NCI-H128 (cell line): ENCODE measurements around the gene TBPL1.
"Not testable (repeated sequence)": the region's sequence is repeated elsewhere in the genome, so short reads cannot be mapped to it uniquely, and the experiment has no call there.

Experiments used
- DNase-seq: peaks from one replicate; lab custom pipeline; 2025; ENCODE audit not compliant: unreplicated experiment; lab: John Stamatoyannopoulos, UW

The TBPL1 gene

GRCh38 chr6:133973109-133973971 is 20.3 kb downstream of the TBPL1 start:
- DNase-seq: no peak

DNA sequence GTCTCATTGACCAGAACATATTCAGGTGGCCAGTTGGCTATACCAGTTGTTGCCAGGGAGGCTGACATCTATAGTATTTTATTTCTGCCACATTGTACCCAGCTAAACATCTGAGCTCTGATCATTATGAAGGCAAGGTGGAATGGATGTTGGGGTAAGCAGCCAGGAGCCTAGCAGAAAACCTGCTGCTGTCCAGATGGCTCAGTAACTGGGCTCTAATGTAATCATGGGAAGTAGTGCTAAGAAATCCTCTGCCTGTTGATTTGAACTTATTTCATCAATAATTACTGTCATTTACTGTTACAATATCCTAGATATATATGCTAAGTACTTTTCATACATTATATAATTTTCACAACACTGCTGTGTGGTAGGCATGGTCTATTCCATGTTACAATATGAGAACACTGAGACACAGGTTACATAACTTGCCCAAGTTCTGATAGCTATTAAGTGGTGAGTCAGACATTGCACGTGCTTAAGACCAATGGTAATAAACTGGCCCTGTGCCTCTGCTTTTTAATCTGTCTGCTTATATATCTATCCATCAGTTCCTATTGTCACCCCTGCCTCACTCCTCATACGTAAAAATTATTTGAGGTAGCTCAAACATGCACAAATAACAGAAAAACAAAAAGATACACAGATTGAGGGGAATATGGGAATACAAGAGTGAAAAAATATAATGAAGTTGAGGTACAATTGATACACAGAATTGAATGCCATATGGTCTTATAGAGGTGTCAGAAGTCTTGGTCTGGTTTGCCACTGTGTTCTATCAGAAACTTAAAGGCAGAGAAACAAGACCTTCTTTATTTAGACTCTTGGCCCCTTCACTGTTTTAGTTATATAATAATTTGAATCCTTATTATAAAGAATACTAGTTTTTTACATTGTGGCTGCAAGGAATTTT is 25.2 kb downstream of the TBPL1 start:
- no peak for DNase-seq

GRCh38 chr6:133978896-133979240 is 25.8 kb downstream of the TBPL1 start:
- DNase-seq: no peak

GRCh38 chr6:133979269-133979963 is 26.4 kb downstream of the TBPL1 start:
- DNase-seq: not testable (repeated sequence)

DNA sequence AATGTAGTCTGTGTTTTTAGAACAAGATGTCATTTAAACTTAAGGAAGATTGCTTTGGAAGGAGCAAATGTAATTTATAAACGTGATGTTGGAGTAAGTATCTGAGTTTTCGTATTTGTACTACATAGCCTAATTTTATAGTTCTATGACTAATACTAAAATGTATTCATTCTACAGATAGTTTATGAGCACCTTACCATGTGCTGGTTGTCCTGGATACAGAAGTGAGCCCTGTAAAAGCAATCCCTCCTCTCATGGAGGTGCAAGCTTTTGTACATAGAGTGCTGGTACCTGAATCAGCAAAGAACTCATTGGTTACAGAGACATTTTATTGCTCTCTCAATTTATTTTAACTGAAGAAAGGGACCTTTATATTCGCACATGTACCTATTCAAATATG is 27.1 kb downstream of the TBPL1 start:
- DNase-seq: no peak

GRCh38 chr6:133983099-133983939 is 30.3 kb downstream of the TBPL1 start:
- no peak for DNase-seq

GRCh38 chr6:133985970-133986369 is 32.9 kb downstream of the TBPL1 start:
- no peak for DNase-seq

- DNase-seq: no peak
Observed at GRCh38 chr6:133986942-133987341, 33.9 kb downstream of the TBPL1 start.

DNA sequence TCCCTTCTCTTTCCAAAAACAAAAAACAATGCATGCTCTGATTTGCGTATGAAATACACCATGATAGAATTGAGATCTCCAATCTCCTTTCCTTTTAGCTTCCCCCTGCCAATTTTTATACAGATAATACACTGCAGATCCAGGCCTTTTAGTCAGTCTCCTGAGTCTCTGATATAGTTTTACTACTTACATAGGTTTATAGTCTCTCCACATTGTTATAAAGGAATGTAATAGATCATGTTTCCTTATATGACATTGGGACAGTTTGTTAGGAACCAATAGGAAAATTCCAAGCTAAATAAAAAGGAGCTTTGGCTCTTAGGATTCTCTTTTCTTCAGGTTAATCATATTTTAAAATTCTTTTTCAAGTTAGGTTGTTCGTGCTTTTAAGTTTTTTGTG is 36.5 kb downstream of the TBPL1 start:
- no peak for DNase-seq

- DNase-seq: no peak
Observed at GRCh38 chr6:133990321-133990720, 37.3 kb downstream of the TBPL1 start.

DNA sequence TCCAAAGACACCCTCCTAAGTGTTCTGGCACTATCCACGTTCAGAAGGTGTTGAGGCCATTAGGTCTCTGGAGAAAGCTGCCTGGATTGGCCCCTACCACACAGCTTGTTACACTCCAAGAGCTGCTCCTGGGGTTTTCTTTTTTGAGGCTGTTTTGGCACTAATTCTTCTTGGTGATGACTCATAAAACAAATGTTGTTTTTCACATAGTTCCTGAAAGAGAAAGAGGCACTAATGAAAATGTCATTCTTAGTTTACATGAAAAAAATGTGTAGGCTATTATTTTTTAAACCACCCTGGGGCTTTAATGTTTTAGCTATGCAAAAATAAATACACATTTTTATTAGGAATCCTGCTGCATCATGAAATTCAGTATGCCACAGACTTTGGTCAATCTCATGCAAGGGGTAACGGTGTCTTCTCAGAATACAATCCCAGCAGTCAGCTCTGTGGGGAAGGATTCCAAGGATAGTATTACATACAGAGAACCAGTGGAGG is 38.1 kb downstream of the TBPL1 start:
- no peak for DNase-seq

GRCh38 chr6:133992992-133993680 is 40.1 kb downstream of the TBPL1 start:
- DNase-seq: no peak

- DNase-seq: no peak
Observed at GRCh38 chr6:133995296-133995695, 42.3 kb downstream of the TBPL1 start.

- no peak for DNase-seq
Observed at GRCh38 chr6:133995758-133996157, 42.7 kb downstream of the TBPL1 start.

DNA sequence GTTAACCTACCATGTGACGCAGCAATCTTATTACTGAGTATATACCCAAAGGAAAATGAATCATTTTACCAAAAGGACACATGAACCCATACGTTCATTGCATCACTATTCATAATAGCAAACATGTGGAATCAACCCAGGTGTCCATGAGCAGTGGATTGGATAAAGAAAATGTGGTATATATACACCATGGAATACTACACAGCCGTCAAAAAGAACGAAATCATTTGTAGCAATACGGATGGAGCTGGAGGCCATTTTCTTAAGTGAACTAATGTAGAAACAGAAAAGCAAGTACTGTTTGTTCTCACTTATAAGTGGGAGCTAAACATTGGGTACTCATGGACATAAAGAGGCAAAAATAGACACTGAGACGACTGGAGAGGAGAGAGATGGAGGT is 44.2 kb downstream of the TBPL1 start:
- no peak for DNase-seq

DNA sequence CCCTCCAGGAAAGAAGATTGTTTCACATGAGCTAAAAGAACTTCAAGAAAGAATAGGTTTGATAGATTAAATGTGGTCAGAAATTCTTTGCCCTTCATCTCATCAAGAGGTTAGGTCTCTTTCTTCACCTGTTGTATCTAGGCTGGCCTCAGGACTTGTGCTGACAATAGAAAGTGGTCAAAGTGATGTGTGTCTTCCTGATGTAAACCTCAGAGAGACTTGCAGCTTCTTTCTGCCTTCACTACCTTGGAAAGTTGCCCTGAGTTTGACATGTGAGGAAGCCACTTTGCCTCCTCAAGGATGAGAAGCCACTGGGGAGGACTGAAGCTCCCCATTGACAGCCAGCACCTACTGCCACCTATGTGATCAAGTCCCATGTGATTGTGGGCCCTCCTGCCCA is 46.3 kb downstream of the TBPL1 start:
- DNase-seq: no peak

DNA sequence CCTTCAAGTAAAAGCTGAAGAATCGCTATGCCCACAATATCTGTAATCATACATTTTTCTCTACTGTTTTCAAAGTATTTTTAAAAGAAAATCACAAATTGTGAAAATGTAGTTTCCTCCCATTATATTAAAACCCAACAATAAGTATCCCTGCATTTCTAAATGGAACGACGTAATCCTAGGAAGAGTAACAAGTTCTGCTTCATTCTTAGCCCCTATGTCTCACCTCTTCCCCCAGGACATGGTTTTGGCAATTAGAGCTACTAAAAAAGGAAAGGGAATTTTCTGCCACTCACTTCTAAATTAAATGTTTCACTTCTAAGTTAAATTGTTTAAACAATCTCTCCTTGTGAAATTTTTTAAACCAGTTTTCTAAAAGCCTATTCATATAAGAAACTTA is 47.4 kb downstream of the TBPL1 start:
- DNase-seq: no peak

DNA sequence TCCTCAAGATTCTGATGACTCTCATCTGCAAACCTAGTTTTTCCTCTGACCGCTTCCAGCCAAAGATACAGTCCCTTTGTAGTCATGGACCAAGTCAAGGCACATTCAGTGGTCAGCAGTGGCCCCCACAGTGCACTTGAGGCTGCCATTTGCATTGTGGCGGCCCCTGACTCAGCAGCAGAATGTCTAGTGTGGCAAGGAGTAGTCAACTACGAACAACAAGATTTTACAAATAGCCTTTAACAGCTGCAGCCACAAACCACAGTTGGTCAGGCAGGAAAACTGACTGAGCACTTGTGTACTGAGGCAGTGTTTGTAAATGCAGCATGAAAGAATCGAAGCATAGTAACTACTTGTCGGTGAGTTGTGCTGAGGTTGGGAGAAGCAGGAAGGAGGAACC is 49.8 kb downstream of the TBPL1 start:
- DNase-seq: no peak

GRCh38 chr6:134003542-134003951 is 50.5 kb downstream of the TBPL1 start:
- DNase-seq: no peak

DNA sequence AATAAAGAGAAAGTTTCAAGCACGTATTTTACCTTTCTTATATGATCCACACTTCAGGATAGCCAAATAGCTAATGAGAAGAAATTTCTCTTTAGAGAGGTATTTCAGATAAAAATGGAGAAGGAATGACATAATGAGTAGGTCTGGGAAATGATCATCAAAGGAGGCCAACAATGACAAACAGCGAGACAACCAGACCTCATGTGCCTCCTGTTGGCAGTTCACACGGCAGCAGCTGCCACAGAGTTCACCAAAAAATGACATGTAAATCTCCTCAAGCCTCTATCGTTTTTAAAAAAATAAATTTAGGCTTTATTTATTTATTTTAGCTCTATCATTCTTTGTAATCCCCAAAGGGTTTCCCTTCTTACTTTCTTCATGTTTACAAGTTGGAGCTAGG is 51.7 kb downstream of the TBPL1 start:
- DNase-seq: no peak
